ENCODE measurements around the gene HOXA11. TPM values are rescaled to one million over a fixed set of nuclear protein-coding genes. Genes with fewer than 3 reads are reported as not detected.

HOXA11 gene
- total and polyA plus RNA-seq, 5 donors, result not detected

DNA sequence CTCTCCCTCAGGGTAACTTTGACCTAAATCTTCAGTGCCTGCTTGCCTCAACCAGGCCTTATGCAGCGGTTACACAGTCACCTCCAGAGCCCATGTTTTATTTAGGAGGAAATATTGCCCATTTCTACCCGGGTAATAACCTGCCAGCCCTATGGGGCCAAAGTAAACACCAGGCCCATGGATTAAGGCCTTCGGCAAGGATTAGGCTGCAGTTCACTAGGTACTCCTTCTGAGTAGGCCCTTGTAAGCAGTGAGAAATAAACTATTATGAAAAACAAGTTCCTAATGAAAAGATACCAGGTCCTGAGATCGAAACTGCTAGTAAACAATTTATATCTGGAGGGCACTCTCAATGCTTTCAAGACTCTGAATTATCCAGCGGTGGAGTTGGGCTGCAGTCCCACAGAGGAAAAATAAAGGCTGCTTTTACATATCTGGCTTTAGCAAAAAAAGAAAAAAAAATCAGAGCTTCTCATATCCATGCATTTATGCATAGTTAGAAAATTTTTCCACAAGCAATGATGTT lies 7.2 kb downstream of the HOXA11 start:
- Histone ChIP-seq H3K4me3 (ENCODE audit: low read length) (no peak overlapping the region), H3K9me3 (ENCODE audit: control insufficient read depth, low read length) (no peaks in the 10 kb centered on the region), H3K27me3 (ENCODE audit: control insufficient read depth, insufficient read depth) (peaks cover 5% of the 10 kb centered on the region), H3K4me1 (ENCODE audit: control insufficient read depth, insufficient read depth, low read length) (no peaks in the 10 kb centered on the region), H3K27ac (ENCODE audit: low read length) (no peak overlapping the region)
- DNase-seq (no peak), ATAC-seq (no peak)
- intact Hi-C loops (cut with DNase I), result no loop called here
- WGBS, result 85% methylated on average over 5 of the region's 5 CpGs

GRCh38 chr7:27176962-27177794 lies 7.9 kb downstream of the HOXA11 start:
- Histone ChIP-seq H3K4me1 (ENCODE audit: control insufficient read depth, insufficient read depth, low read length) (no peaks in the 10 kb centered on the region), H3K27me3 (ENCODE audit: control insufficient read depth, insufficient read depth) (peaks cover 5% of the 10 kb centered on the region), H3K9me3 (ENCODE audit: control insufficient read depth, low read length) (no peaks in the 10 kb centered on the region), H3K4me3 (ENCODE audit: low read length) (no peak overlapping the region), H3K27ac (ENCODE audit: low read length) (no peak overlapping the region)
- intact Hi-C loops (cut with DNase I), result no loop called here
- DNase-seq (peak in 2 of 3 donors; percentile 16 to 21), ATAC-seq (no peak)
- WGBS, result 76% methylated on average over 22 of the region's 22 CpGs

DNA sequence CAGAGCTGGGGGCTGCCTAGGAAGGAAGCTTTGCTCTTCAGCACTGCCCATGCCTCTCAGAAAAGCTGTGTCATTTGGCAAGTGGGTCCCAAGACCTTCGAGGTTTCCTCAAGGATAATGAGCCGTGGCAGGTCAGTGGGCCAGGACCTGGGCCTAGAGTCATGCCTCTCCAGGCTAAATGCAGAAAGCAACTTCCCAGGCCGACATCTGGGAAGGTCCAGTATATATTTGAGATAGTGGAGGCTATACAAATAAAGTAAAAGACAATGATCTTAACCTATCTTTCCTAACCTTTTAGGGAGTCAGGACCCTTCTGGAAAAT lies 8.5 kb downstream of the HOXA11 start:
- WGBS, result 76% methylated on average over 3 of the region's 3 CpGs
- peak in 1 of 3 donors; percentile 14 for DNase-seq
- intact Hi-C loops (cut with DNase I), result no loop called here
- H3K4me3 ChIP-seq (ENCODE audit: low read length), result no peak overlapping the region
- no peak for ATAC-seq
- no peak overlapping the region for H3K27ac ChIP-seq (ENCODE audit: low read length)
- no peaks in the 10 kb centered on the region for H3K9me3 ChIP-seq (ENCODE audit: control insufficient read depth, low read length)
- no peaks in the 10 kb centered on the region for H3K4me1 ChIP-seq (ENCODE audit: control insufficient read depth, insufficient read depth, low read length)
- peaks cover 5% of the 10 kb centered on the region for H3K27me3 ChIP-seq (ENCODE audit: control insufficient read depth, insufficient read depth)

DNA sequence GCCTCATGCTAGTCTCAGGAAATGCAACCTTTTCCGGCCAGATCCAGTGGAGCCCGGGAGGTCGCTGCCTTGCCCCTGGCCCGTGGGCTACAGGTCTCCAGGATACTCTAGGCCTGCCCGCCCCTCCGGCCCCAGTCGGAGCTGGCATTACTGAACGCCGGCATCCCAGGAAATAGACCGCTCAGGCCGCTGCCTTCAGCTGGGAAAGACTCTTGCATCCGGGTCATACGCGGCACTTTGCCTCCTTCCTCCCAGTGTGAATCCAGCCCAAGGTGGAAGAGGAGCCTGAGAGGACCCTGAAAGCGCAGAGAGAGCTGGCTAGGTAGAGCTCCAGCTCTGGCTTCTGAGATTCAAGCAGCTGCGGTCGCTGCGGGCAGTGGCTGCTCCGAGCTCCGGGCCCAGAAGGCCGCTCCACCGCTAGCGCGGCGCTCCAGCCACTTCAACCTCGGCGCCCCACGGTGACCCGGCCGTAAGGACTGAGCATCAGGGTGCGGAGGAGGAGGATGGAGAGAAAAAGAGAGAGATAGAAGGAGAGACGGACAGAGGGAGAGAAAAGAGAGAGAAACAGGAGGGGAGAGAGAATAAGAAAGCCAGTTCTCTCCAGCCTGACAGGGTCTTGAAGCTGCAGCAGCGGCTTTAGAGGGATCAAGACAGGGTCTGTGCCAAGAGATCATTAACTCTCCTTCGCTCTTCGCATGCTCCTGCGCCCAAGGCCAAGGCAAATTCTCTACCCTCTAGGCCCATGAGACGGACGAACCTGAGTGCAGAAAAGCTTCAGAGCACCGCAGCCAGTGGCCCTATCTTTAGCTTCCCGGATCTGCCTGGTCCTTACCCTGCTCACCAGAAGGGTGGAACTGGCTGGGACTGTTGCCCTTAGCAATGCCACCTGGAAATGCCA lies 9.2 kb downstream of the HOXA11 start:
- Histone ChIP-seq H3K4me3 (ENCODE audit: low read length) (no peak overlapping the region), H3K4me1 (ENCODE audit: control insufficient read depth, insufficient read depth, low read length) (no peaks in the 10 kb centered on the region), H3K9me3 (ENCODE audit: control insufficient read depth, low read length) (no peaks in the 10 kb centered on the region), H3K27ac (ENCODE audit: low read length) (no peak overlapping the region), H3K27me3 (ENCODE audit: control insufficient read depth, insufficient read depth) (peaks cover 5% of the 10 kb centered on the region)
- WGBS, result 52% methylated on average over 40 of the region's 40 CpGs
- intact Hi-C loops (cut with DNase I), result no loop called here
- DNase-seq, result peak in 2 of 3 donors; percentile 18 to 53
- ATAC-seq, result no peak

DNA sequence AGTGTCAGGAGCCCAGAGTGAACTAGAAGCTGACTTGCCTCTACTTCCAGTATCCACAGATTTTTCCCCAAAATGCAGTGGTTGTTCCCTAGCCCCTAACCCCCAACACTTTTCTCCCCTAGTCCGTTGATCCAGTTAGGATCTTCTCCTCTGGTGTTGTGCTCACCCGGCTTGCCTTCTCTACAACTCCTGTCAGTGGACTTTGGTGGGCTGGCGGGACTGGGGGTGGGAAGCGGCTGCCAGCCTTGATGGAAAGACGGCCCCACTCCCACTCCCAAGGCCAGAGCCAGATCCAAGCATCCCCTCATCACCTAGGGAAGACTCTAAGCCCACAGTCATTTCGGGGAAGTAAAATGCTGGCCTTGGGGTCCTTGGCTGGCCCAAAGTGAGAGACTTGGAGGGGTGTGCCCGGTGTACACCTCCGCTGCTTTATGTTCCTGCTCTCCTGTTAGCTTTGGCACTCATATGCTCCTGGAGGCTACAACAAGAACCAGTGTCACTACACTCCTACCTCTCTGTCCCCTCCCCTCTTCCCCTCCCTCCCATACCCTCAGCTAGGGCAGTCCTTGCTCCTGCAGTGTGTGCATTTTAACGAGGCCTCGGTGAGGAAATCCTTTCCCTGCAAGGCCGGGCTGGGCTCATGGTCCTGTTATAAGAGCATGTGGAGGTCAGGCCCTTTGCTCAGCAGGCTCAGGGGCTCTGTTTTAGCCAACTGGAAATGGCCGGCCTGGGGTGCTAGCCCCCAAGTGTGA lies 10.0 kb downstream of the HOXA11 start:
- Histone ChIP-seq H3K27me3 (ENCODE audit: control insufficient read depth, insufficient read depth) (peaks cover 5% of the 10 kb centered on the region), H3K4me1 (ENCODE audit: control insufficient read depth, insufficient read depth, low read length) (no peaks in the 10 kb centered on the region), H3K9me3 (ENCODE audit: control insufficient read depth, low read length) (no peaks in the 10 kb centered on the region), H3K4me3 (ENCODE audit: low read length) (no peak overlapping the region), H3K27ac (ENCODE audit: low read length) (no peak overlapping the region)
- intact Hi-C loops (cut with DNase I), result no loop called here
- WGBS, result 49% methylated on average over 12 of the region's 12 CpGs
- ATAC-seq (peak in 1 of 2 donors; percentile 30), DNase-seq (peak in 2 of 3 donors; percentile 3 to 29)

GRCh38 chr7:27173956-27174873 lies 10.8 kb downstream of the HOXA11 start, which contains the start of gene HOXA10:
TSS of gene HOXA10 (minus strand) at chr7:27174320. CDS start at chr7:27174306, 14 bp downstream.
- Histone ChIP-seq H3K4me1 (ENCODE audit: control insufficient read depth, insufficient read depth, low read length) (no peaks in the 10 kb centered on the region), H3K27ac (ENCODE audit: low read length) (no peak within 1 kb of the TSS), H3K4me3 (ENCODE audit: low read length) (peak within 1 kb of the TSS; percentile 29), H3K27me3 (ENCODE audit: control insufficient read depth, insufficient read depth) (peaks cover 5% of the 10 kb centered on the region), H3K9me3 (ENCODE audit: control insufficient read depth, low read length) (no peaks in the 10 kb centered on the region)
- intact Hi-C loops (cut with DNase I), result no loop called here
- peak in 2 of 3 donors; percentile 43 to 44 for DNase-seq
- 6% methylated on average over 82 of the region's 82 CpGs for WGBS
- ATAC-seq, result no peak

GRCh38 chr7:27173511-27173955 lies 11.5 kb downstream of the HOXA11 start:
- WGBS, result 1% methylated on average over 59 of the region's 59 CpGs
- DNase-seq, result peak in 2 of 3 donors; percentile 62 to 67

DNA sequence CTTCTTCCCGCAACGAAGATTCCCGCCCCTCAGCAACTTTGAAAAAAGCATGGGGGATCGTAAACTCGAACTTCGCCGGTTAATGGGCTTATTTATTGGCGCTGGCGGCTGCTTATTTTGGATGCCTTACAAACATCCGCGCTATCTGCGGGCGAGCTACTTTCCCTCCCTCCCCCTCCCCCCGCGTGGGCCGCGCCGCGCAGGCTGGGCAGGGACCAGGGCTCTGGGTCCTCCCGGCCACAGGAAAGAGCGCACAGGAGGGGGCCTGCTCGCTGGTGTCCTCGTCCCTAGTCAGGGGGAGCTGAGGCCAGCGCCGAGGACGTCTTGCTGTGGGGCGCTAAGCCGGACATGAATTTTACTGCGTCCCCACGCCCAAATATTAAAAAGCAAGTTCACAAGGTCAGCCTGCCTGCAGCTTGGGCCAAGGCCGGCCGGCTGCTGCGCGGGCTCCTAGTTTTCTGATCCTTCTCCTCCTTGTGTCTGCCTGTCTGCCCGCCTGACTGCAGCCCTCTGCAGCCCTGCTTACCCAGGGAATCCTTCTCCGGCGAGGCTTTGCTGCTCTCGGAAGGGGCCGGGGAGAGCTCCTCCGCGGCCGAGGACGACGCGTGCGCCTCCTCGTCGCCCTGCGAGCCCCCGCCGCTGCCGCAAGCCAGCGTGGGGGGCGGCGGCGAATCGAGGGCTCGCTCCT lies 12.1 kb downstream of the HOXA11 start:
- H3K4me1 ChIP-seq (ENCODE audit: control insufficient read depth, insufficient read depth, low read length), result no peaks in the 10 kb centered on the region
- 2% methylated on average over 58 of the region's 58 CpGs for WGBS
- peak overlapping the region; percentile 29 for H3K4me3 ChIP-seq (ENCODE audit: low read length)
- no peaks in the 10 kb centered on the region for H3K9me3 ChIP-seq (ENCODE audit: control insufficient read depth, low read length)
- intact Hi-C loops (cut with DNase I), result no loop called here
- peak in 1 of 2 donors; percentile 29 for ATAC-seq
- H3K27ac ChIP-seq (ENCODE audit: low read length), result no peak overlapping the region
- H3K27me3 ChIP-seq (ENCODE audit: control insufficient read depth, insufficient read depth), result peaks cover 5% of the 10 kb centered on the region
- DNase-seq, result peak in 2 of 3 donors; percentile 50 to 64

More at GRCh38 chr7:27173511-27173955, 11.5 kb downstream of the HOXA11 start:
- Histone ChIP-seq H3K4me1 (ENCODE audit: control insufficient read depth, insufficient read depth, low read length) (no peaks in the 10 kb centered on the region), H3K27me3 (ENCODE audit: control insufficient read depth, insufficient read depth) (peaks cover 5% of the 10 kb centered on the region), H3K4me3 (ENCODE audit: low read length) (peak overlapping the region; percentile 29), H3K9me3 (ENCODE audit: control insufficient read depth, low read length) (no peaks in the 10 kb centered on the region), H3K27ac (ENCODE audit: low read length) (no peak overlapping the region)
- intact Hi-C loops (cut with DNase I), result no loop called here
- no peak for ATAC-seq

- WGBS, result 10% methylated on average over 10 of the region's 10 CpGs
- no peaks in the 10 kb centered on the region for H3K4me1 ChIP-seq (ENCODE audit: control insufficient read depth, insufficient read depth, low read length)
- H3K4me3 ChIP-seq (ENCODE audit: low read length), result no peak overlapping the region
- ATAC-seq, result no peak
- H3K27me3 ChIP-seq (ENCODE audit: control insufficient read depth, insufficient read depth), result no peaks in the 10 kb centered on the region
- no peaks in the 10 kb centered on the region for H3K9me3 ChIP-seq (ENCODE audit: control insufficient read depth, low read length)
- intact Hi-C loops (cut with DNase I), result no loop called here
- no peak overlapping the region for H3K27ac ChIP-seq (ENCODE audit: low read length)
- peak in 2 of 3 donors; percentile 4 to 11 for DNase-seq
Observed at GRCh38 chr7:27172315-27172774, 12.7 kb downstream of the HOXA11 start.
